ENCODE measurements around the gene INPP5K. TPM values are rescaled to one million over a fixed set of nuclear protein-coding genes. Genes with fewer than 3 reads are reported as not detected.

INPP5K gene
- total and polyA plus RNA-seq, 10 of the 15 experiments (the other 5 are each of a cell fraction or from before 2014, with no cell fraction given): 0.58 to 41.2 (median 23.3) TPM

GRCh38 chr17:1516388-1517161 is at the start of gene INPP5K (continued):
- TF ChIP-seq NFYB (IDR thresholded peaks at IDR 0.05; ENCODE audit: insufficient read depth, low read depth, low read length) (peak; percentile 84), JUND (IDR thresholded peaks at IDR 0.05; ENCODE audit: low read depth, low read length) (no peak), GABPA (IDR thresholded peaks at IDR 0.05; ENCODE audit: low read depth) (peak; percentile 90), CBFB (IDR thresholded peaks at IDR 0.05; ENCODE audit: low read depth) (no peak; the same call in 1 of the 2 replicates), TCF7 (IDR thresholded peaks at IDR 0.05; ENCODE audit: borderline replicate concordance) (no peak), RBBP5 (conservative IDR thresholded peaks at IDR 0.05) (no peak), TAF1 (IDR thresholded peaks at IDR 0.05; ENCODE audit: borderline replicate concordance, low read depth, low read length) (peak; percentile 23; the same call in 1 of the 2 replicates), SMARCA5 (IDR thresholded peaks at IDR 0.05) (peak; percentile 31; the same call in 1 of the 2 replicates), USF2 (IDR thresholded peaks at IDR 0.05; ENCODE audit: borderline replicate concordance, low read depth, low read length) (no peak), CHD1 (IDR thresholded peaks at IDR 0.05; ENCODE audit: low read depth, low read length) (no peak), JUNB (IDR thresholded peaks at IDR 0.05) (no peak), ZBED1 (IDR thresholded peaks at IDR 0.05; ENCODE audit: borderline replicate concordance) (no peak), ZNF687 (IDR thresholded peaks at IDR 0.05) (peak; percentile 84), ZNF207 (IDR thresholded peaks at IDR 0.05; ENCODE audit: borderline replicate concordance) (no peak; the same call in 1 of the 2 replicates), ATF3 (IDR thresholded peaks at IDR 0.05; ENCODE audit: borderline replicate concordance, extremely low read depth, low read depth, low read length) (no peak), CBX3 (IDR thresholded peaks at IDR 0.05; ENCODE audit: borderline replicate concordance, low read depth) (no peak), MXI1 (IDR thresholded peaks at IDR 0.05; ENCODE audit: low read depth, low read length) (peak; percentile 96), E2F4 (IDR thresholded peaks at IDR 0.05; ENCODE audit: low read depth, low read length) (0 out of 2 replicates have a peak, but pooled peaks have one; percentile 15), MTA3 (IDR thresholded peaks at IDR 0.05; ENCODE audit: borderline replicate concordance, low read length) (no peak), IKZF1 (conservative IDR thresholded peaks at IDR 0.05) (peak; percentile 77), USF1 (IDR thresholded peaks at IDR 0.05; ENCODE audit: borderline replicate concordance, extremely low read length, insufficient read depth, low read depth, low read length) (no peak), HDAC2 (IDR thresholded peaks at IDR 0.05) (no peak; the same call in 1 of the 2 replicates), SUPT20H (IDR thresholded peaks at IDR 0.05; ENCODE audit: borderline replicate concordance, control insufficient read depth, low read depth, low read length) (no peak), ASH2L (IDR thresholded peaks at IDR 0.05; ENCODE audit: borderline replicate concordance, low read depth) (no peak; the same call in 1 of the 2 replicates)
